Kidney glomerular epithelial cell (primary cell): ENCODE measurements around the gene VANGL1.

Experiments used
- DNase-seq: peaks from one replicate; lab custom pipeline; 2025; lab: John Stamatoyannopoulos, UW

The VANGL1 gene

GRCh38 chr1:115644109-115644508 lies 2.3 kb downstream of the VANGL1 start:
- no peak for DNase-seq

GRCh38 chr1:115647047-115647446 lies 5.3 kb downstream of the VANGL1 start:
- no peak for DNase-seq

GRCh38 chr1:115647507-115647906 lies 5.7 kb downstream of the VANGL1 start:
- DNase-seq, result no peak

GRCh38 chr1:115647919-115648650 lies 6.3 kb downstream of the VANGL1 start:
- no peak for DNase-seq

- no peak for DNase-seq
These were observed 7.2 kb downstream of the VANGL1 start for GRCh38 chr1:115648717-115649691.

- DNase-seq, result no peak
These were observed 8.2 kb downstream of the VANGL1 start for GRCh38 chr1:115649964-115650363.

GRCh38 chr1:115650961-115651360 lies 9.2 kb downstream of the VANGL1 start:
- no peak for DNase-seq

- DNase-seq, result no peak
These were observed 9.6 kb downstream of the VANGL1 start for GRCh38 chr1:115651391-115651790.

GRCh38 chr1:115652236-115652788 lies 10.5 kb downstream of the VANGL1 start:
- no peak for DNase-seq

- no peak for DNase-seq
These were observed 12.4 kb downstream of the VANGL1 start for GRCh38 chr1:115654125-115654524.

- no peak for DNase-seq
These were observed 13.0 kb downstream of the VANGL1 start for GRCh38 chr1:115654663-115655305.

GRCh38 chr1:115655306-115655663 lies 13.5 kb downstream of the VANGL1 start:
- no peak for DNase-seq

- no peak for DNase-seq
These were observed 14.1 kb downstream of the VANGL1 start for GRCh38 chr1:115655916-115656315.

- DNase-seq, result no peak
These were observed 14.8 kb downstream of the VANGL1 start for GRCh38 chr1:115656461-115657077.

- no peak for DNase-seq
These were observed 16.9 kb downstream of the VANGL1 start for GRCh38 chr1:115658646-115659045.

GRCh38 chr1:115660151-115660550 lies 18.4 kb downstream of the VANGL1 start:
- DNase-seq, result no peak

GRCh38 chr1:115661157-115661556 lies 19.4 kb downstream of the VANGL1 start:
- no peak for DNase-seq

- no peak for DNase-seq
These were observed 23.7 kb downstream of the VANGL1 start for GRCh38 chr1:115665319-115666096.

GRCh38 chr1:115666206-115666605 lies 24.4 kb downstream of the VANGL1 start:
- DNase-seq, result no peak

GRCh38 chr1:115666702-115667101 lies 24.9 kb downstream of the VANGL1 start:
- no peak for DNase-seq

GRCh38 chr1:115668579-115668978 lies 26.8 kb downstream of the VANGL1 start:
- no peak for DNase-seq
